ENCODE measurements around the gene DNAH2. TPM values are rescaled to one million over a fixed set of nuclear protein-coding genes. Genes with fewer than 3 reads are reported as not detected.

The DNAH2 gene
- total and polyA plus RNA-seq, 2 of the 13 experiments (the other 11 are each of a cell fraction or from before 2014, with no cell fraction given) = not detected

GRCh38 chr17:7836596-7837407 is 119.3 kb downstream of the DNAH2 start (continued):
- TF ChIP-seq ZNF276 (CRISPR knock-in tag; IDR thresholded peaks at IDR 0.05; ENCODE audit: low read depth) (0 out of 2 replicates have a peak, but pooled peaks have one; percentile 63), YY1 (IDR thresholded peaks at IDR 0.05; ENCODE audit: insufficient read depth, insufficient replicate concordance, low read depth, low read length) (peak; percentile 81), ARHGAP35 (CRISPR knock-in tag; IDR thresholded peaks at IDR 0.05; ENCODE audit: borderline replicate concordance) (no peak), SNAPC2 (CRISPR knock-in tag; IDR thresholded peaks at IDR 0.05) (no peak), GABPB1 (CRISPR knock-in tag; IDR thresholded peaks at IDR 0.05) (peak; percentile 83), ETS1 (CRISPR knock-in tag; IDR thresholded peaks at IDR 0.05) (no peak), TRAFD1 (CRISPR knock-in tag; IDR thresholded peaks at IDR 0.05; ENCODE audit: borderline replicate concordance) (peak; percentile 57; the same call in 1 of the 2 replicates), BCL6 (CRISPR knock-in tag; IDR thresholded peaks at IDR 0.05) (peak; percentile 85), AGO1 (IDR thresholded peaks at IDR 0.05; ENCODE audit: low read depth, low read length, poor library complexity, severe bottlenecking) (no peak), SOX6 (IDR thresholded peaks at IDR 0.05) (no peak), SOX6 (CRISPR knock-in tag; IDR thresholded peaks at IDR 0.05) (peak; percentile 94), ZNF563 (CRISPR knock-in tag; IDR thresholded peaks at IDR 0.05) (no peak), MTF1 (CRISPR knock-in tag; IDR thresholded peaks at IDR 0.05) (no peak), ZFY (CRISPR knock-in tag; IDR thresholded peaks at IDR 0.05) (no peak), ZNF3 (CRISPR knock-in tag; IDR thresholded peaks at IDR 0.05) (peak; percentile 75), ZBTB25 (CRISPR knock-in tag; IDR thresholded peaks at IDR 0.05) (peak; percentile 96), ZBTB8A (CRISPR knock-in tag; IDR thresholded peaks at IDR 0.05; ENCODE audit: borderline replicate concordance, low read depth) (no peak), ZSCAN30 (CRISPR knock-in tag; IDR thresholded peaks at IDR 0.05) (no peak)
- TF ChIP-seq, protein P1, sequence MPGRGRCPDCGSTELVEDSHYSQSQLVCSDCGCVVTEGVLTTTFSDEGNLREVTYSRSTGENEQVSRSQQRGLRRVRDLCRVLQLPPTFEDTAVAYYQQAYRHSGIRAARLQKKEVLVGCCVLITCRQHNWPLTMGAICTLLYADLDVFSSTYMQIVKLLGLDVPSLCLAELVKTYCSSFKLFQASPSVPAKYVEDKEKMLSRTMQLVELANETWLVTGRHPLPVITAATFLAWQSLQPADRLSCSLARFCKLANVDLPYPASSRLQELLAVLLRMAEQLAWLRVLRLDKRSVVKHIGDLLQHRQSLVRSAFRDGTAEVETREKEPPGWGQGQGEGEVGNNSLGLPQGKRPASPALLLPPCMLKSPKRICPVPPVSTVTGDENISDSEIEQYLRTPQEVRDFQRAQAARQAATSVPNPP (CRISPR knock-in tag; IDR thresholded peaks at IDR 0.05) = 0 out of 2 replicates have a peak, but pooled peaks have one; percentile 45
- TF ChIP-seq, protein P2, sequence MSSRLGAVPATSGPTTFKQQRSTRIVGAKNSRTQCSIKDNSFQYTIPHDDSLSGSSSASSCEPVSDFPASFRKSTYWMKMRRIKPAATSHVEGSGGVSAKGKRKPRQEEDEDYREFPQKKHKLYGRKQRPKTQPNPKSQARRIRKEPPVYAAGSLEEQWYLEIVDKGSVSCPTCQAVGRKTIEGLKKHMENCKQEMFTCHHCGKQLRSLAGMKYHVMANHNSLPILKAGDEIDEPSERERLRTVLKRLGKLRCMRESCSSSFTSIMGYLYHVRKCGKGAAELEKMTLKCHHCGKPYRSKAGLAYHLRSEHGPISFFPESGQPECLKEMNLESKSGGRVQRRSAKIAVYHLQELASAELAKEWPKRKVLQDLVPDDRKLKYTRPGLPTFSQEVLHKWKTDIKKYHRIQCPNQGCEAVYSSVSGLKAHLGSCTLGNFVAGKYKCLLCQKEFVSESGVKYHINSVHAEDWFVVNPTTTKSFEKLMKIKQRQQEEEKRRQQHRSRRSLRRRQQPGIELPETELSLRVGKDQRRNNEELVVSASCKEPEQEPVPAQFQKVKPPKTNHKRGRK (CRISPR knock-in tag; IDR thresholded peaks at IDR 0.05) = no peak
